GM12878 (cell line): ENCODE data around the gene NPC1. TPM values are rescaled to one million over a fixed set of nuclear protein-coding genes. Genes with fewer than 3 reads are reported as not detected.

Experiments used
- ATAC-seq: fragments of 200-7000 bp; cut with Tn5 transposase; 3 replicates; pipeline ENCODE4 v1.9.1; 2020; ENCODE audit warnings: mild to moderate bottlenecking, moderate library complexity
- BruUV-seq: library from RNA; stranded (reverse); fragments of 400-500 nt; replicated peaks from 2 replicates; lab custom pipeline; 2021; lab: Mats Ljungman, UMichigan
- CTCF ChIA-PET: fragments of 300-600 bp; sonication (Branson Sonifier 250); formaldehyde crosslinking; extraction: SDS; loops from one replicate; lab custom pipeline; 2021; ENCODE audit warnings: inconsistent platforms; lab: Yijun Ruan, JAX
- POLR2A ChIA-PET: fragments of 350-600 bp; formaldehyde crosslinking; extraction: SDS; loops from one replicate; lab custom pipeline; 2021; ENCODE audit warnings: inconsistent platforms; lab: Charles Lee
- RAD21 ChIA-PET: fragments of 300-600 bp; sonication (Branson Sonifier 250); formaldehyde crosslinking; loops from one replicate; lab custom pipeline; 2023; ENCODE audit warnings: antibody characterized with exemption; ENCODE audit not compliant: unreplicated experiment; lab: Charles Lee
- SMC1A ChIA-PET: fragments of 300-600 bp; sonication (Branson Sonifier 250); formaldehyde crosslinking; loops from one replicate; lab custom pipeline; 2023; ENCODE audit not compliant: unreplicated experiment, uncharacterized antibody; lab: Charles Lee
- DNase-seq: peaks from one replicate; pipeline ENCODE4 v3.0.0-alpha.2; 2011; ENCODE audit warnings: low read depth, low spot score
- FAIRE-seq: peaks from 3 replicates; lab custom pipeline; 2011; peaks lifted over from hg19 to GRCh38; lab: Jason Lieb, UNC
- H2AFZ ChIP-seq: 2 replicates; pipeline ENCODE4 v1.6.0; 2011; ENCODE audit warnings: low read depth, low read length, control low read depth; ENCODE audit not compliant: control insufficient read depth
- H3K27ac ChIP-seq: 2 replicates; pipeline ENCODE4 v1.5.1; 2011; ENCODE audit warnings: control low read depth; ENCODE audit not compliant: control insufficient read depth, insufficient read depth
- H3K27me3 ChIP-seq, 2 experiments: replicated peaks in 1 of 2; 2 replicates each; pipeline versions ENCODE4 v1.6.0 to v1.6.1; 2011; ENCODE audit warnings: low read length in 1 of 2; ENCODE audit not compliant: control insufficient read depth in 2 of 2, insufficient read depth in 2 of 2
- H3K36me3 ChIP-seq, 2 experiments: 2 replicates each; pipeline ENCODE4 v1.5.1; 2011; ENCODE audit warnings: low read length in 1 of 2; ENCODE audit not compliant: control insufficient read depth in 2 of 2, insufficient read depth in 2 of 2
- H3K4me1 ChIP-seq: 2 replicates; pipeline ENCODE4 v1.6.1; 2011; ENCODE audit warnings: mild to moderate bottlenecking, low read length, moderate library complexity, mixed read lengths; ENCODE audit not compliant: control insufficient read depth, insufficient read depth
- H3K4me2 ChIP-seq: 2 replicates; pipeline ENCODE4 v1.6.0; 2011; ENCODE audit warnings: control low read depth; ENCODE audit not compliant: control insufficient read depth, insufficient read depth
- H3K4me3 ChIP-seq: fragments of 200-600 bp; sonication (generic); 2 replicates; pipeline ENCODE4 v1.5.1; 2016
- H3K79me2 ChIP-seq: 2 replicates; pipeline ENCODE4 v1.6.0; 2011; ENCODE audit warnings: low read length; ENCODE audit not compliant: control insufficient read depth, insufficient read depth
- H3K9ac ChIP-seq: 2 replicates; pipeline ENCODE4 v1.8.0; 2011; ENCODE audit warnings: low read length, control low read depth, mixed read lengths; ENCODE audit not compliant: control insufficient read depth, insufficient read depth
- H3K9me3 ChIP-seq: replicated peaks from 3 replicates; pipeline ENCODE4 v1.5.1; 2011; ENCODE audit warnings: mild to moderate bottlenecking, low read length; ENCODE audit not compliant: control insufficient read depth, insufficient read depth
- H4K20me1 ChIP-seq: 2 replicates; pipeline ENCODE4 v1.6.0; 2011; ENCODE audit not compliant: control insufficient read depth, insufficient read depth
- BCL11A ChIP-seq: IDR thresholded peaks from 2 replicates; pipeline ENCODE4 v1.6.1; 2011; ENCODE audit warnings: low read depth, low read length
- CBX5 ChIP-seq: sonication (generic); IDR thresholded peaks from 2 replicates; pipeline ENCODE4 v1.6.1; 2016; ENCODE audit warnings: low read depth, moderate library complexity, mild to moderate bottlenecking, inconsistent platforms
- CHD2 ChIP-seq: IDR thresholded peaks from 2 replicates; pipeline ENCODE4 v1.6.1; 2011; ENCODE audit warnings: low read depth, low read length, improper control_type of control experiment, borderline replicate concordance
- RELA ChIP-seq: fragments of 450-650 bp; IDR thresholded peaks from 2 replicates; pipeline ENCODE4 v1.8.0; 2014; ENCODE audit warnings: borderline replicate concordance; ENCODE audit not compliant: partially characterized antibody
- SIX5 ChIP-seq: IDR thresholded peaks from 2 replicates; pipeline ENCODE4 v1.6.1; 2011; ENCODE audit warnings: mild to moderate bottlenecking, low read depth, low read length, moderate library complexity; ENCODE audit not compliant: severe bottlenecking
- SMAD5 ChIP-seq: IDR thresholded peaks from 2 replicates; pipeline ENCODE4 v1.6.1; 2016; ENCODE audit warnings: antibody characterized with exemption, low read depth
- STAT1 ChIP-seq: fragments of 450-650 bp; conservative IDR thresholded peaks from 2 replicates; pipeline ENCODE4 v1.6.1; 2014; ENCODE audit warnings: antibody characterized with exemption, mild to moderate bottlenecking
- WRNIP1 ChIP-seq: IDR thresholded peaks from 2 replicates; pipeline ENCODE4 v1.6.1; 2011; ENCODE audit warnings: low read depth, low read length, improper control_type of control experiment, borderline replicate concordance
- WGBS: methylation state at CpG from one replicate; pipeline ENCODE4 v1.1.6; 2016; ENCODE audit warnings: low lambda C conversion rate; ENCODE audit not compliant: insufficient replicate concordance, insufficient coverage; ENCODE audit errors: missing lambda C conversion rate; 5-methylcytosine and 5-hydroxymethylcytosine counted together
- in situ Hi-C: fragments of 300-500 bp; cut with MboI; formaldehyde crosslinking; loops from 9 replicates; pipeline ENCODE4 v1.14.3; 2018; ENCODE audit warnings: mixed read lengths
- intact Hi-C: fragments of 100-400 bp; cut with micrococcal nuclease; formaldehyde crosslinking; loops from one replicate; pipeline ENCODE4 v1.14.2; 2022; ENCODE audit not compliant: unreplicated experiment
- polyA plus RNA-seq, 11 experiments: library from polyadenylated mRNA; depleted of rRNA in 4 of 11; unstranded in 6 of 11; stranded (reverse) in 5 of 11; fragments of >200 nt; fragmentation: Nextera tagmentation in 4 of 11; fragmentation: Illumina TruSeq in 1 of 11; extraction: Ambion mirVana in 4 of 11; extraction: Trizol in 1 of 11; gene quantifications; 1 replicate in 1 of 11; 2 replicates in 10 of 11; pipeline versions ENCODE4 v1.2.1 to v1.2.3, GENCODE V29; 2011 to 2016; ENCODE audit warnings: inconsistent platforms in 2 of 11, missing spikeins in 2 of 11, low read depth in 1 of 11
- total RNA-seq, 4 experiments: library from RNA; depleted of rRNA in 3 of 4; stranded (reverse); fragments of >200 nt in 3 of 4; fragmentation: Illumina TruSeq in 1 of 4; extraction: Trizol in 1 of 4; gene quantifications; 2 replicates each; pipeline versions ENCODE4 v1.2.1 to v1.2.3, GENCODE V29; 2013 to 2021
- TF ChIP-seq, protein P1 (sequence below): fragments of 450-650 bp; IDR thresholded peaks from 2 replicates; pipeline ENCODE4 v1.6.1; 2017; ENCODE audit warnings: mild to moderate bottlenecking
- TF ChIP-seq, protein P2 (sequence below): IDR thresholded peaks from 2 replicates; pipeline ENCODE4 v1.6.1; 2011; ENCODE audit warnings: borderline replicate concordance, low read depth, mild to moderate bottlenecking, moderate library complexity, low read length; ENCODE audit not compliant: insufficient read depth, poor library complexity, severe bottlenecking
- TF ChIP-seq, protein P3 (sequence below): fragments of 450-650 bp; IDR thresholded peaks from 2 replicates; pipeline ENCODE4 v1.6.1; 2017; ENCODE audit warnings: mild to moderate bottlenecking, moderate library complexity
- TF ChIP-seq, protein P4 (sequence below): fragments of 450-650 bp; IDR thresholded peaks from 2 replicates; pipeline ENCODE4 v1.6.1; 2017; ENCODE audit warnings: antibody characterized with exemption, mild to moderate bottlenecking, moderate library complexity
- TF ChIP-seq, protein P5 (sequence below): fragments of 450-650 bp; IDR thresholded peaks from 2 replicates; pipeline ENCODE4 v1.6.1; 2016; ENCODE audit warnings: mild to moderate bottlenecking

The NPC1 gene
- total and polyA plus RNA-seq, 10 of the 15 experiments (the other 5 are each of a cell fraction or from before 2014, with no cell fraction given) = 10.1 to 45.2 (median 19.4) TPM

DNA sequence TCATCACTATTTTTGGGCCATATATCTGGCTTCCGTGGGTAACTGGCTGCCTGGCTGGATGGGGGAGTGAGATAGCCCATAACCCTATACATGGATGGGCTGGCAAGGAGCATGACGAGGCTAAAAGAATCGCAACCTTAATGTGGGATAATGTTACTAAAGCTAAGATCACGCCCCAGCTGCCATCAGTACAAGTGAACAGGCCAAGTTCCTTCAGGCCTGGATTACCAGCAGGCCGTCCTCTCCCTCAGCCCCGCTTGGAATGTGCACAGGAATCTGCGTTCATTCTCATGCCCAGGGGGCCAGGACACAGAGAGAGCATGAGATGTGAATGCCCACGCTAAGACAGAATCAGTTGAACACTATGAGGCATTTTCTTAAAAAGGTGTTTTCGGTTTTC, 48.3 kb downstream of the NPC1 start:
- no peak overlapping the region for H3K4me3 ChIP-seq
- H4K20me1 ChIP-seq = no peaks in the 10 kb centered on the region
- FAIRE-seq (no peak), ATAC-seq (no peak), DNase-seq (no peak)
- H2AFZ ChIP-seq = no peak overlapping the region
- H3K27ac ChIP-seq = no peak overlapping the region
- no peak overlapping the region for H3K4me2 ChIP-seq
- H3K4me1 ChIP-seq = peaks cover 31% of the 10 kb centered on the region
- no peak overlapping the region for H3K9ac ChIP-seq
- no peaks in the 10 kb centered on the region for H3K79me2 ChIP-seq
- 97% methylated on average over 9 of the region's 9 CpGs for WGBS
- H3K9me3 ChIP-seq = no peaks in the 10 kb centered on the region
- no TSS peak for BruUV-seq
- intact Hi-C loops (no loop called here), in situ Hi-C loops (no loop called here)
- ChIA-PET SMC1A (no interaction called here), CTCF (interaction anchor here (1.0 kb wide), 1 partner anchor 57 kb away, joined by 4 read pairs; no protein-coding TSS in a partner anchor), RAD21 (no interaction called here), POLR2A (no interaction called here)
- H3K27me3 ChIP-seq = no peaks in the 10 kb centered on the region
- H3K36me3 ChIP-seq = peaks cover 35 to 37% of the 10 kb centered on the region in 2 experiments
- TF ChIP-seq WRNIP1 (no peak), CBX5 (no peak), SMAD5 (no peak), SIX5 (no peak), CHD2 (no peak), BCL11A (no peak), RELA (no peak), STAT1 (no peak)
- TF ChIP-seq, protein P1, sequence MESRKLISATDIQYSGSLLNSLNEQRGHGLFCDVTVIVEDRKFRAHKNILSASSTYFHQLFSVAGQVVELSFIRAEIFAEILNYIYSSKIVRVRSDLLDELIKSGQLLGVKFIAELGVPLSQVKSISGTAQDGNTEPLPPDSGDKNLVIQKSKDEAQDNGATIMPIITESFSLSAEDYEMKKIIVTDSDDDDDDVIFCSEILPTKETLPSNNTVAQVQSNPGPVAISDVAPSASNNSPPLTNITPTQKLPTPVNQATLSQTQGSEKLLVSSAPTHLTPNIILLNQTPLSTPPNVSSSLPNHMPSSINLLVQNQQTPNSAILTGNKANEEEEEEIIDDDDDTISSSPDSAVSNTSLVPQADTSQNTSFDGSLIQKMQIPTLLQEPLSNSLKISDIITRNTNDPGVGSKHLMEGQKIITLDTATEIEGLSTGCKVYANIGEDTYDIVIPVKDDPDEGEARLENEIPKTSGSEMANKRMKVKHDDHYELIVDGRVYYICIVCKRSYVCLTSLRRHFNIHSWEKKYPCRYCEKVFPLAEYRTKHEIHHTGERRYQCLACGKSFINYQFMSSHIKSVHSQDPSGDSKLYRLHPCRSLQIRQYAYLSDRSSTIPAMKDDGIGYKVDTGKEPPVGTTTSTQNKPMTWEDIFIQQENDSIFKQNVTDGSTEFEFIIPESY = no peak
- TF ChIP-seq, protein P2, sequence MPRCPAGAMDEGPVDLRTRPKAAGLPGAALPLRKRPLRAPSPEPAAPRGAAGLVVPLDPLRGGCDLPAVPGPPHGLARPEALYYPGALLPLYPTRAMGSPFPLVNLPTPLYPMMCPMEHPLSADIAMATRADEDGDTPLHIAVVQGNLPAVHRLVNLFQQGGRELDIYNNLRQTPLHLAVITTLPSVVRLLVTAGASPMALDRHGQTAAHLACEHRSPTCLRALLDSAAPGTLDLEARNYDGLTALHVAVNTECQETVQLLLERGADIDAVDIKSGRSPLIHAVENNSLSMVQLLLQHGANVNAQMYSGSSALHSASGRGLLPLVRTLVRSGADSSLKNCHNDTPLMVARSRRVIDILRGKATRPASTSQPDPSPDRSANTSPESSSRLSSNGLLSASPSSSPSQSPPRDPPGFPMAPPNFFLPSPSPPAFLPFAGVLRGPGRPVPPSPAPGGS = no peak
- TF ChIP-seq, protein P3, sequence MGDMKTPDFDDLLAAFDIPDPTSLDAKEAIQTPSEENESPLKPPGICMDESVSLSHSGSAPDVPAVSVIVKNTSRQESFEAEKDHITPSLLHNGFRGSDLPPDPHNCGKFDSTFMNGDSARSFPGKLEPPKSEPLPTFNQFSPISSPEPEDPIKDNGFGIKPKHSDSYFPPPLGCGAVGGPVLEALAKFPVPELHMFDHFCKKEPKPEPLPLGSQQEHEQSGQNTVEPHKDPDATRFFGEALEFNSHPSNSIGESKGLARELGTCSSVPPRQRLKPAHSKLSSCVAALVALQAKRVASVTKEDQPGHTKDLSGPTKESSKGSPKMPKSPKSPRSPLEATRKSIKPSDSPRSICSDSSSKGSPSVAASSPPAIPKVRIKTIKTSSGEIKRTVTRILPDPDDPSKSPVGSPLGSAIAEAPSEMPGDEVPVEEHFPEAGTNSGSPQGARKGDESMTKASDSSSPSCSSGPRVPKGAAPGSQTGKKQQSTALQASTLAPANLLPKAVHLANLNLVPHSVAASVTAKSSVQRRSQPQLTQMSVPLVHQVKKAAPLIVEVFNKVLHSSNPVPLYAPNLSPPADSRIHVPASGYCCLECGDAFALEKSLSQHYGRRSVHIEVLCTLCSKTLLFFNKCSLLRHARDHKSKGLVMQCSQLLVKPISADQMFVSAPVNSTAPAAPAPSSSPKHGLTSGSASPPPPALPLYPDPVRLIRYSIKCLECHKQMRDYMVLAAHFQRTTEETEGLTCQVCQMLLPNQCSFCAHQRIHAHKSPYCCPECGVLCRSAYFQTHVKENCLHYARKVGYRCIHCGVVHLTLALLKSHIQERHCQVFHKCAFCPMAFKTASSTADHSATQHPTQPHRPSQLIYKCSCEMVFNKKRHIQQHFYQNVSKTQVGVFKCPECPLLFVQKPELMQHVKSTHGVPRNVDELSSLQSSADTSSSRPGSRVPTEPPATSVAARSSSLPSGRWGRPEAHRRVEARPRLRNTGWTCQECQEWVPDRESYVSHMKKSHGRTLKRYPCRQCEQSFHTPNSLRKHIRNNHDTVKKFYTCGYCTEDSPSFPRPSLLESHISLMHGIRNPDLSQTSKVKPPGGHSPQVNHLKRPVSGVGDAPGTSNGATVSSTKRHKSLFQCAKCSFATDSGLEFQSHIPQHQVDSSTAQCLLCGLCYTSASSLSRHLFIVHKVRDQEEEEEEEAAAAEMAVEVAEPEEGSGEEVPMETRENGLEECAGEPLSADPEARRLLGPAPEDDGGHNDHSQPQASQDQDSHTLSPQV = no peak
- TF ChIP-seq, protein P4, sequence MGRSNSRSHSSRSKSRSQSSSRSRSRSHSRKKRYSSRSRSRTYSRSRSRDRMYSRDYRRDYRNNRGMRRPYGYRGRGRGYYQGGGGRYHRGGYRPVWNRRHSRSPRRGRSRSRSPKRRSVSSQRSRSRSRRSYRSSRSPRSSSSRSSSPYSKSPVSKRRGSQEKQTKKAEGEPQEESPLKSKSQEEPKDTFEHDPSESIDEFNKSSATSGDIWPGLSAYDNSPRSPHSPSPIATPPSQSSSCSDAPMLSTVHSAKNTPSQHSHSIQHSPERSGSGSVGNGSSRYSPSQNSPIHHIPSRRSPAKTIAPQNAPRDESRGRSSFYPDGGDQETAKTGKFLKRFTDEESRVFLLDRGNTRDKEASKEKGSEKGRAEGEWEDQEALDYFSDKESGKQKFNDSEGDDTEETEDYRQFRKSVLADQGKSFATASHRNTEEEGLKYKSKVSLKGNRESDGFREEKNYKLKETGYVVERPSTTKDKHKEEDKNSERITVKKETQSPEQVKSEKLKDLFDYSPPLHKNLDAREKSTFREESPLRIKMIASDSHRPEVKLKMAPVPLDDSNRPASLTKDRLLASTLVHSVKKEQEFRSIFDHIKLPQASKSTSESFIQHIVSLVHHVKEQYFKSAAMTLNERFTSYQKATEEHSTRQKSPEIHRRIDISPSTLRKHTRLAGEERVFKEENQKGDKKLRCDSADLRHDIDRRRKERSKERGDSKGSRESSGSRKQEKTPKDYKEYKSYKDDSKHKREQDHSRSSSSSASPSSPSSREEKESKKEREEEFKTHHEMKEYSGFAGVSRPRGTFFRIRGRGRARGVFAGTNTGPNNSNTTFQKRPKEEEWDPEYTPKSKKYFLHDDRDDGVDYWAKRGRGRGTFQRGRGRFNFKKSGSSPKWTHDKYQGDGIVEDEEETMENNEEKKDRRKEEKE = no peak
- TF ChIP-seq, protein P5, sequence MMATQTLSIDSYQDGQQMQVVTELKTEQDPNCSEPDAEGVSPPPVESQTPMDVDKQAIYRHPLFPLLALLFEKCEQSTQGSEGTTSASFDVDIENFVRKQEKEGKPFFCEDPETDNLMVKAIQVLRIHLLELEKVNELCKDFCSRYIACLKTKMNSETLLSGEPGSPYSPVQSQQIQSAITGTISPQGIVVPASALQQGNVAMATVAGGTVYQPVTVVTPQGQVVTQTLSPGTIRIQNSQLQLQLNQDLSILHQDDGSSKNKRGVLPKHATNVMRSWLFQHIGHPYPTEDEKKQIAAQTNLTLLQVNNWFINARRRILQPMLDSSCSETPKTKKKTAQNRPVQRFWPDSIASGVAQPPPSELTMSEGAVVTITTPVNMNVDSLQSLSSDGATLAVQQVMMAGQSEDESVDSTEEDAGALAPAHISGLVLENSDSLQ = no peak
